Bronchial epithelial cell (primary cell): ENCODE measurements around the gene RGL2. TPM values are rescaled to one million over a fixed set of nuclear protein-coding genes. Genes with fewer than 3 reads are reported as not detected.

ENCODE experiments used
- DNase-seq: peaks from one replicate; pipeline ENCODE4 v3.0.0-alpha.2; 2010; ENCODE audit warnings: low read depth
- FAIRE-seq: peaks from 2 replicates; lab custom pipeline; 2011; peaks lifted over from hg19 to GRCh38; lab: Jason Lieb, UNC
- H3K27me3 ChIP-seq: 2 replicates; pipeline ENCODE4 v1.5.1; 2011; ENCODE audit warnings: low read length; ENCODE audit not compliant: control insufficient read depth, insufficient read depth
- H3K36me3 ChIP-seq: 2 replicates; pipeline ENCODE4 v1.5.1; 2011; ENCODE audit warnings: low read length; ENCODE audit not compliant: control insufficient read depth, insufficient read depth
- H3K4me3 ChIP-seq: 2 replicates; pipeline ENCODE4 v1.5.1; 2011; ENCODE audit warnings: mild to moderate bottlenecking, low read depth, low read length, control low read depth
- total RNA-seq: library from RNA; depleted of rRNA; stranded (reverse); fragments of >200 nt; gene quantifications from 2 replicates; pipeline ENCODE4 v1.2.1, GENCODE V29; 2014
- TF ChIP-seq, protein P1 (sequence below): IDR thresholded peaks from 2 replicates; pipeline ENCODE4 v1.5.1; 2011; ENCODE audit warnings: mild to moderate bottlenecking, moderate library complexity, low read length, control low read depth, inconsistent platforms; ENCODE audit not compliant: insufficient read depth, severe bottlenecking

Gene RGL2
- total RNA-seq, 1 donor from 2014 or later = 22.6 TPM

DNA sequence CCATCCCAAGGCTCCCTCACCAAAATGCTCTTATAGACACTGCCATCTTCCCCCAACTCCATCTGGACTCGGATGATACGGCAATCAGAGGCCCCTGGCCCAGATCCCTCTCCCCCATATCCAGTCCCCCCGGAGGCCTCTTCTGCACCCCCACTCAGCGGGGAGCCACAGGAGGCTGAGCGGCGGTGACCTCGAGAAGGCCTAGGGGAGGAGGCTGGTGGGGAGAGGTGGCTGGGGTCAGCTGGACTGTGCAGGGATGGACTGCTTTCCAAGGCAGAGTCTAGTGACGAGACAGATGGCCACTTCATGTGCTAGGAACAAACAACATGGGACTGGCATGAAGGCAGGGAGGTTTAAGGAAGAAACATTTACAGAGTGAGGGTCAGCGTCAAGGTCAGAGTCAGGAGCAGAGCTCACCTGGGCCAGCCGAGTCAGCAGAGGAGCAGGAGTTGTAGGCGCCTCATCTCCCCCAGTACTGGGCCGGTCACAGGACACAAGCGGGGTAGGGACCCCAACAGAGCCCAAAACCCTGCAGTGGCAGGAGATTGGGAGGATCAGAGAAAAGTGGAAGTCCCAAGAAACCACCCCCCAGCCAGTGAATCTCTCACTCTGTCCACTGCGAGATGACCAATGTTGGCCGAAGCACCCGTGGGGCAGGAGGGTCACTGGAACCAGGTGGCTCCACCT is 5.6 kb downstream of the RGL2 start:
- FAIRE-seq (no peak), DNase-seq (no peak)
- TF ChIP-seq, protein P1, sequence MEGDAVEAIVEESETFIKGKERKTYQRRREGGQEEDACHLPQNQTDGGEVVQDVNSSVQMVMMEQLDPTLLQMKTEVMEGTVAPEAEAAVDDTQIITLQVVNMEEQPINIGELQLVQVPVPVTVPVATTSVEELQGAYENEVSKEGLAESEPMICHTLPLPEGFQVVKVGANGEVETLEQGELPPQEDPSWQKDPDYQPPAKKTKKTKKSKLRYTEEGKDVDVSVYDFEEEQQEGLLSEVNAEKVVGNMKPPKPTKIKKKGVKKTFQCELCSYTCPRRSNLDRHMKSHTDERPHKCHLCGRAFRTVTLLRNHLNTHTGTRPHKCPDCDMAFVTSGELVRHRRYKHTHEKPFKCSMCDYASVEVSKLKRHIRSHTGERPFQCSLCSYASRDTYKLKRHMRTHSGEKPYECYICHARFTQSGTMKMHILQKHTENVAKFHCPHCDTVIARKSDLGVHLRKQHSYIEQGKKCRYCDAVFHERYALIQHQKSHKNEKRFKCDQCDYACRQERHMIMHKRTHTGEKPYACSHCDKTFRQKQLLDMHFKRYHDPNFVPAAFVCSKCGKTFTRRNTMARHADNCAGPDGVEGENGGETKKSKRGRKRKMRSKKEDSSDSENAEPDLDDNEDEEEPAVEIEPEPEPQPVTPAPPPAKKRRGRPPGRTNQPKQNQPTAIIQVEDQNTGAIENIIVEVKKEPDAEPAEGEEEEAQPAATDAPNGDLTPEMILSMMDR = no peak
- Histone ChIP-seq H3K27me3 (no peaks in the 10 kb centered on the region), H3K36me3 (peaks cover 27% of the 10 kb centered on the region), H3K4me3 (no peak overlapping the region)

DNA sequence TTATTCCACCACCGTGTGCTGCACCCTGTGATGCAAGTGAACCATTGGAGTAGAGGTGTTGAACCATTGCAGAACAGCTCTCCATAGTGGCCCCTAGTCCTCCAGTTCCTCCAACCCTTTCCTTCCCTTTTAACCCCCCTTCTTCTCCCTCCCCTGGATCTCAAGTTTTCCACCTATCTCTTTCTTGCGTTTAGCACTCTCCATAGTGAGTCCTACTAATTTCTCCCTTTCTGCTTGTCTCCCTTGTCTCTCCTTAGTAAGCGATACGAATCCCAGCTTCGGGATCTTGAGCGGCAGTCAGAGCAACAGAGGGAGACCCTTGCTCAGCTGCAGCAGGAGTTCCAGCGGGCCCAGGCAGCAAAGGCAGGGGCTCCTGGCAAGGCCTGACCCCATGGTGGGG is 8.3 kb downstream of the RGL2 start:
- Histone ChIP-seq H3K4me3 (peak overlapping the region; percentile 80), H3K27me3 (no peaks in the 10 kb centered on the region), H3K36me3 (peaks cover 28% of the 10 kb centered on the region)
- FAIRE-seq (no peak), DNase-seq (no peak)
- TF ChIP-seq, protein P1 = no peak

DNA sequence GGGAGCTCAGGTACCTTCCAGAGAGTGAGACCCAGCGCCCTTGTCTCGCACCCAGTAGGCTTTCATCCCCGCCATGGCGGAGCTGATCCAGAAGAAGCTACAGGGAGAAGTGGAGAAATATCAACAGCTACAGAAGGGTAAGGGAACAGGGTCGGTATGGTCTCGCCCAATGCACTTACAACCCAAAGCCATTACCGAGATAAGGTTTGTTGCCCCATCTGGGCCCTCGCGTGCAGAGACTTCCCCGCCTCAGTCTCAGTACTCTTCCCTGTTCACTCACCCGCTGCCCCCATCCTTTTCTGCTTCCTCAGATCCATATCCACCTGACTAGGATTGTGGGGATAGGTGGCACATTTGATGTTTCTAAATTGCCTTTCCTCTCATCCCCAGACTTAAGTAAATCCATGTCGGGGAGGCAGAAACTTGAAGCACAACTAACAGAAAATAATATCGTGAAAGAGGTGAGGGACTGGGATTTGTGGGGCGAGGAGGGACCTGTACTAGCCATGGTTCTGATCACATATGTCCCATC is 8.9 kb downstream of the RGL2 start:
- no peak for DNase-seq
- Histone ChIP-seq H3K27me3 (no peaks in the 10 kb centered on the region), H3K4me3 (peak overlapping the region; percentile 80), H3K36me3 (peaks cover 24% of the 10 kb centered on the region)
- TF ChIP-seq, protein P1 = no peak
- FAIRE-seq = no peak

DNA sequence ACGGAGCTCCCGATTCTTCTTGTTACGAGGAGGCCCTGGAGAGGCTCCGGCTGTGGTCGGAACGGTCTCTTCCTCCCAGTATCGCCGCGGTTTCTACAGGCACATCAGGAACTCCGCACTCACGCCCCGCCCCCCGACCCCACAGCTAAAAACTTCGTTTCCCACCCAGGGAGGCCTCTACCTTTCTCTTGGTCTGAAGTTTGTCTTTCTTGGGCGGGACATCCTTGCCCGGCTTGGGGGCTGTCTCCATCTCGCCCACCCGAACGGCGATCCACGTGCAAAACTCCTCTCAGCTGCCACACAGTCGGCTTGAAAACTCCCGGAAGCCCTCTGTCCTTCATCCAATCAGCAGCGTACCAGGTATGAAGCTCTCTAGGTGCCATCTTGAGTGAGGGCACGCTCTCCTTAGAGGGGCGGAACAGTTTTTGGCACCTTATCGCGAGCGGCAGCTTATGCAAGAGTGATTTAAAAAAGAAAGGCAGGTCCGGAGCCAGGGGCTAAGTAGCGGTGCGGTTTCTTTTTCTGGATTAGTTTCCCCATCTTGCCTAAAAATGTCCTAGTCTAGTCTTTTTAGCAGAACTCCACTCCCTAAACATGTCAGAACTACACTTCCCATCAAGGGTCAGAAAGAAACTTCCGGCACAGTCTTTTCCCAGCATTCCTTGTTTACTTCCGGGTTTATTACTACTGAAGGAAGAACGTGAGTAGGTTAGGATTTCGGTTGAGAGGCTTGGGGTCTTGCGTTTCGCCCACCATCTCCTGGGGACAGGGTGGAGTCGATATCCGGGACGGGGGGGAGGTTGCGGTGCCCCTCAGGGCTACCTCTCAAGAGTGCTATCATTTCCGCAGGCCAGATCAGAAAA is 9.6 kb downstream of the RGL2 start, which contains the start of the genes PFDN6 and WDR46:
Gene PFDN6 (plus strand): TSS at position 681 of the 863 bp plus-strand sequence. CDS start 256 bp downstream, outside the sequence.
Gene WDR46 (minus strand): TSS at position 319 of the 863 bp plus-strand sequence. CDS start 69 bp downstream, at position 250.
- Histone ChIP-seq H3K4me3 (peak within 1 kb of the TSS; percentile 80), H3K36me3 (peaks cover 22% of the 10 kb centered on the region), H3K27me3 (no peaks in the 10 kb centered on the region)
- peak; percentile 90 for DNase-seq
- TF ChIP-seq, protein P1 = no peak
- FAIRE-seq = no peak

DNA sequence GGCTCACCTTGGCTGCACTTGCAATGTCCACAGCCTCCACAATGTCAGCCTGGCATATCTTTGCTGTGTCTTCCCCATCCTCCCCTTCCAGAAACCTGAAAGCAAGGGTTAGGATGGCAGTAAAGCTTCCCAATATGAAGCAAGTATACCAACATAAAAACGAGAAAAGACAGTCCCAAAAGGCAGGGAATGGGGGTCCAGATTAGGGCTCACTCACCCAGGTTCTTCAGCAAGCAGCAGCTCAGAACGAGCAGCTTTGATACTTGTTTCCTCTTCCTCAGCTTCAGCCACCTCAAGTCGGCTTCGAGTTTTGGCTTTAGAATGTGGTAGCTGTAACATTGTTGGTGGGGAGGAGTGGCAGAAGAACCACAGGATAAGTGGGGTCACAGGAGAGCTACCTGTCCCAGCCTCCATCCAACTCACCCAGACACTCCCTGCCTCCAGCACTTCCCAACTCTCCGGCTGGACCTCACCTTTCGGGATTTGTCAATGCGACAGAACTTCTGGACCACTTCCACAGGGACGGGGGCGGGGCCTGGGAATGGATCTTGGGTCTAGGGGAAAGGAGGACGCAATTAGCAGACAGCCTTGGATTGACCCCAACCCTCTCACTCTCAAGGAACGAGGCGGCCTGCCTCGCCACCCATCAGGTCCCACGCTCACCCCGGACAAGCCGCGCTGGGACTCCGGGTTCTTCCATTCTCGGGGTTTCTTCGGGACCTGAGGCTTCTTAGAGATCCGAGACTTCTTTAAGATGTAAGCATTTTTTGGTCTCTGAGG is 10.4 kb downstream of the RGL2 start:
- Histone ChIP-seq H3K27me3 (no peaks in the 10 kb centered on the region), H3K4me3 (peak overlapping the region; percentile 80), H3K36me3 (peaks cover 19% of the 10 kb centered on the region)
- FAIRE-seq (no peak), DNase-seq (no peak)
- TF ChIP-seq, protein P1 = no peak
